AG09319 (cell line): ENCODE data around the gene HES5.

Experiments
- DNase-seq: peaks from one replicate; pipeline ENCODE4 v3.0.0-alpha.2; 2010; ENCODE audit warnings: low read depth; ENCODE audit errors: extremely low read depth
- CTCF ChIP-seq: IDR thresholded peaks from 2 replicates; pipeline ENCODE4 v1.5.1; 2011; ENCODE audit warnings: low read depth, mild to moderate bottlenecking, inconsistent platforms, low read length, moderate library complexity

HES5 gene

GRCh38 chr1:2545754-2546514 lies 15.9 kb upstream of the HES5 start:
- no peak for TF ChIP-seq CTCF
- DNase-seq, result no peak

GRCh38 chr1:2544875-2545640 lies 15.0 kb upstream of the HES5 start:
- no peak for TF ChIP-seq CTCF

GRCh38 chr1:2544093-2544874 lies 14.2 kb upstream of the HES5 start:
- no peak for DNase-seq
- no peak for TF ChIP-seq CTCF

More at GRCh38 chr1:2544875-2545640, 15.0 kb upstream of the HES5 start:
- no peak for DNase-seq

GRCh38 chr1:2543543-2544092 lies 13.6 kb upstream of the HES5 start:
- no peak for TF ChIP-seq CTCF
- no peak for DNase-seq

GRCh38 chr1:2542246-2542915 lies 12.3 kb upstream of the HES5 start:
- DNase-seq, result no peak
- no peak for TF ChIP-seq CTCF

- no peak for DNase-seq
Observed at GRCh38 chr1:2541619-2542245, 11.7 kb upstream of the HES5 start.

More at GRCh38 chr1:2541619-2542245, 11.7 kb upstream of the HES5 start:
- no peak for TF ChIP-seq CTCF
